HEK293 (cell line): ENCODE measurements around the gene BTBD7.

ENCODE experiments used
- CTCF ChIP-seq: fragments of 450-650 bp; formaldehyde crosslinking; IDR thresholded peaks from 2 replicates; pipeline ENCODE4 v1.5.1; 2016; ENCODE audit warnings: missing biosample characterization, missing genetic modification characterization
- ELK4 ChIP-seq: IDR thresholded peaks from 2 replicates; pipeline ENCODE4 v1.6.1; 2011; ENCODE audit warnings: mild to moderate bottlenecking, low read depth, low read length, borderline replicate concordance
- PATZ1 ChIP-seq: fragments of 450-650 bp; formaldehyde crosslinking; IDR thresholded peaks from 2 replicates; pipeline ENCODE4 v1.5.1; 2016; ENCODE audit warnings: missing biosample characterization, missing genetic modification characterization
- REPIN1 ChIP-seq: fragments of 450-650 bp; formaldehyde crosslinking; IDR thresholded peaks from 2 replicates; pipeline ENCODE4 v1.5.1; 2017; ENCODE audit warnings: missing biosample characterization, missing genetic modification characterization, low read depth
- SP2 ChIP-seq: fragments of 450-650 bp; formaldehyde crosslinking; IDR thresholded peaks from 2 replicates; pipeline ENCODE4 v1.5.1; 2016; ENCODE audit warnings: missing biosample characterization, missing genetic modification characterization
- WT1 ChIP-seq: fragments of 450-650 bp; formaldehyde crosslinking; IDR thresholded peaks from 2 replicates; pipeline ENCODE4 v1.5.1; 2016; ENCODE audit warnings: missing biosample characterization, missing genetic modification characterization
- ZEB2 ChIP-seq: fragments of 450-650 bp; formaldehyde crosslinking; IDR thresholded peaks from 2 replicates; pipeline ENCODE4 v1.5.1; 2016; ENCODE audit warnings: missing biosample characterization, missing genetic modification characterization
- ZNF121 ChIP-seq: fragments of 450-650 bp; formaldehyde crosslinking; IDR thresholded peaks from 2 replicates; pipeline ENCODE4 v1.5.1; 2016; ENCODE audit warnings: missing biosample characterization, missing genetic modification characterization
- ZNF174 ChIP-seq: fragments of 450-650 bp; formaldehyde crosslinking; IDR thresholded peaks from 2 replicates; pipeline ENCODE4 v1.5.0; 2017; ENCODE audit warnings: missing biosample characterization, mild to moderate bottlenecking, missing genetic modification characterization
- ZNF184 ChIP-seq: fragments of 450-650 bp; IDR thresholded peaks from 2 replicates; pipeline ENCODE4 v1.5.1; 2018; ENCODE audit warnings: missing biosample characterization, mild to moderate bottlenecking, missing genetic modification characterization
- ZNF350 ChIP-seq: fragments of 450-650 bp; formaldehyde crosslinking; IDR thresholded peaks from 2 replicates; pipeline ENCODE4 v1.5.0; 2017; ENCODE audit warnings: missing biosample characterization, mild to moderate bottlenecking, missing genetic modification characterization
- ZNF354C ChIP-seq: fragments of 450-650 bp; formaldehyde crosslinking; IDR thresholded peaks from 2 replicates; pipeline ENCODE4 v1.5.1; 2016; ENCODE audit warnings: missing biosample characterization, missing genetic modification characterization, low read depth, borderline replicate concordance

GRCh38 chr14:93245764-93246420, 86.9 kb downstream of the BTBD7 start:
- TF ChIP-seq ZNF354C (tag by site-specific recombination) (no peak), ZNF121 (tag by site-specific recombination) (no peak), CTCF (tag by site-specific recombination) (no peak), ELK4 (no peak), REPIN1 (no peak), WT1 (tag by site-specific recombination) (no peak), ZNF184 (no peak), ZNF350 (tag by site-specific recombination) (no peak), SP2 (tag by site-specific recombination) (no peak), ZNF174 (no peak), ZEB2 (tag by site-specific recombination) (no peak), PATZ1 (no peak)
